A673 (cell line): Measurements from ENCODE around the gene BRAT1. TPM values are rescaled to one million over a fixed set of nuclear protein-coding genes. Genes with fewer than 3 reads are reported as not detected.
A peak's percentile ranks its signal among the peaks of the same experiment; 100 is the strongest.

ENCODE experiments used
- BruUV-seq: library from RNA; stranded (reverse); fragments of 400-500 nt; replicated peaks from 2 replicates; lab custom pipeline; 2021; lab: Mats Ljungman, UMichigan
- CTCF ChIA-PET: fragments of 300-600 bp; sonication (Branson Sonifier 250); formaldehyde crosslinking; loops from one replicate; lab custom pipeline; 2022; ENCODE audit warnings: antibody characterized with exemption; lab: Charles Lee
- POLR2A ChIA-PET: fragments of 300-600 bp; sonication (Branson Sonifier 250); formaldehyde crosslinking; loops from one replicate; lab custom pipeline; 2022; ENCODE audit warnings: antibody characterized with exemption; ENCODE audit not compliant: low non-redundant PET; lab: Charles Lee
- DNase-seq: peaks from one replicate; pipeline ENCODE4 v3.0.0-alpha.2; 2015; ENCODE audit warnings: low spot score
- H3K27ac ChIP-seq: fragments of 200-600 bp; sonication (generic); 2 replicates; pipeline ENCODE4 v1.5.1; 2016; ENCODE audit warnings: mixed run types, low read depth, mild to moderate bottlenecking, mixed read lengths, antibody characterized with exemption, low read length; ENCODE audit not compliant: poor library complexity, severe bottlenecking
- H3K27me3 ChIP-seq: fragments of 200-600 bp; sonication (generic); replicated peaks from 2 replicates; pipeline ENCODE4 v1.6.1; 2017; ENCODE audit warnings: mixed run types, low read depth, mild to moderate bottlenecking, mixed read lengths, antibody characterized with exemption, low read length; ENCODE audit not compliant: insufficient read depth, poor library complexity
- H3K36me3 ChIP-seq: fragments of 200-600 bp; sonication (generic); 2 replicates; pipeline ENCODE4 v1.6.1; 2016; ENCODE audit warnings: mixed run types, mild to moderate bottlenecking, mixed read lengths, antibody characterized with exemption, low read length; ENCODE audit not compliant: insufficient read depth, poor library complexity, severe bottlenecking
- H3K4me1 ChIP-seq: fragments of 200-600 bp; sonication (generic); 2 replicates; pipeline ENCODE4 v1.6.1; 2017; ENCODE audit warnings: mixed run types, mild to moderate bottlenecking, mixed read lengths, antibody characterized with exemption, low read length; ENCODE audit not compliant: insufficient read depth, poor library complexity, severe bottlenecking
- H3K4me3 ChIP-seq: fragments of 200-600 bp; sonication (generic); 2 replicates; pipeline ENCODE4 v1.5.1; 2016; ENCODE audit warnings: low read depth, mixed run types, mild to moderate bottlenecking, mixed read lengths, low read length; ENCODE audit not compliant: poor library complexity, severe bottlenecking
- H3K9me3 ChIP-seq: fragments of 200-600 bp; sonication (generic); 2 replicates; pipeline ENCODE4 v1.6.1; 2016; ENCODE audit warnings: mixed run types, low read depth, mild to moderate bottlenecking, mixed read lengths, antibody characterized with exemption, low read length; ENCODE audit not compliant: poor library complexity, severe bottlenecking
- EZH2 ChIP-seq: fragments of 200-600 bp; sonication (generic); IDR thresholded peaks from 2 replicates; pipeline ENCODE4 v1.6.1; 2017; ENCODE audit warnings: borderline replicate concordance, low read depth, mild to moderate bottlenecking, mixed read lengths, antibody characterized with exemption, low read length; ENCODE audit not compliant: poor library complexity, severe bottlenecking
- intact Hi-C: fragments of 100-400 bp; cut with micrococcal nuclease; formaldehyde crosslinking; loops from one replicate; pipeline ENCODE4 v1.10.0; 2022; ENCODE audit not compliant: unreplicated experiment
- total RNA-seq: library from RNA; stranded (reverse); gene quantifications from 2 replicates; pipeline ENCODE4 v1.2.3, GENCODE V29; 2021
- TF ChIP-seq, protein P1 (sequence below): fragments of 300-800, 200-600 bp; sonication (generic); conservative IDR thresholded peaks from 2 replicates; pipeline ENCODE4 v1.5.1; 2017; ENCODE audit warnings: low read depth, mild to moderate bottlenecking, antibody characterized with exemption, low read length, moderate library complexity, mixed read lengths

Gene BRAT1
- total RNA-seq, 1 experiment from 2014 or later, result 47.9 TPM

DNA sequence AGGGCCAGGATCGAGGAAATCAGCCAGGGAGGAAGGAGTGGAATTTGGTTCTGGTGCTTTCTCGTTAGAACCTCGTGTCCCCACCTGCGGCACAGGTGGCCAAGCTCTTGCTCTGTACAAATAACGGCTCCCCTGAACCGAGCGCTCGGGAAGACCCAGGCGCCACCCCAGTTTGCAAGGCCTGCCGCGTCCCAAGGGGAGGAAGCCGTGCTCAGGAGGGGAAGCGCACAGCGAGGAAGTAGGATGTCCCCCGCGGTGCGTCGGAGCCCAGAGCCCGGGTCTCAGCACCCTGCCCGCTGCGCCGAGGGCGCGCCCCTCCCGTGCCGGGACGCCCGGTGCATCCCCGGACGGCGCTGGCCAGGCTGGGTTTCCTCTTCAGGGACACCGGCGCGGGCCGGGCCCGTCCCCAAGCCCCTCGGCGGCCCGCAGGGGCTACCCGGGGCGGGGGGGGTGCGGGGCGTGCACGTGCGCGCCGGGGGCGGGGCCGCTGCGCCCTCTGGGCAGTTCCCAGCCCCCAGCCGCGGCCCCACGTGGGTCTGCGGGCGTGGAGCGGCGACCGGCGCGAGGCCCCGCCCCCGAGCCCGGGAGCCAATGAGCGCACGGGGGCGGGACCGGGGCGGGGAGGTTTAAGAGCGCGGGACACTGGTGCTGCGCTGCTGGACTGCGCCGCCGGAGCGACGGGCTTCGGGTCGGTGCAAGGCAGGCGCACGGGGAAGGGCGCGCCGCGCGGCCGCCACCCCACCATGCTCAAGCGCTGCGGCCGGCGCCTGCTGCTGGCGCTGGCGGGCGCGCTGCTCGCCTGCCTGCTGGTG, 36.0 kb downstream of the BRAT1 start, which contains the start of gene LFNG:
LFNG (plus strand) TSS at position 656 of the 812 bp plus-strand sequence; CDS start at position 744, 88 bp downstream.
- Histone ChIP-seq H3K4me1 (peaks cover 43% of the 10 kb centered on the region), H3K27me3 (no peaks in the 10 kb centered on the region), H3K9me3 (no peaks in the 10 kb centered on the region), H3K36me3 (no peaks in the 10 kb centered on the region), H3K27ac (peak within 1 kb of the TSS; percentile 47), H3K4me3 (peak within 1 kb of the TSS; percentile 59)
- ChIA-PET POLR2A (interaction anchor here (0.6 kb wide), 2 partner anchors 10 to 21 kb away, joined by 3 to 5 read pairs; no protein-coding TSS in a partner anchor), CTCF (no interaction called here)
- peak; percentile 95 for DNase-seq
- no TSS peak for BruUV-seq
- intact Hi-C loops, result loop anchor here (5.0 kb wide), 1 partner anchor 38 kb away; the partner anchor contains the start of genes BRAT1 and IQCE
- TF ChIP-seq EZH2, result no peak
- TF ChIP-seq, protein P1, sequence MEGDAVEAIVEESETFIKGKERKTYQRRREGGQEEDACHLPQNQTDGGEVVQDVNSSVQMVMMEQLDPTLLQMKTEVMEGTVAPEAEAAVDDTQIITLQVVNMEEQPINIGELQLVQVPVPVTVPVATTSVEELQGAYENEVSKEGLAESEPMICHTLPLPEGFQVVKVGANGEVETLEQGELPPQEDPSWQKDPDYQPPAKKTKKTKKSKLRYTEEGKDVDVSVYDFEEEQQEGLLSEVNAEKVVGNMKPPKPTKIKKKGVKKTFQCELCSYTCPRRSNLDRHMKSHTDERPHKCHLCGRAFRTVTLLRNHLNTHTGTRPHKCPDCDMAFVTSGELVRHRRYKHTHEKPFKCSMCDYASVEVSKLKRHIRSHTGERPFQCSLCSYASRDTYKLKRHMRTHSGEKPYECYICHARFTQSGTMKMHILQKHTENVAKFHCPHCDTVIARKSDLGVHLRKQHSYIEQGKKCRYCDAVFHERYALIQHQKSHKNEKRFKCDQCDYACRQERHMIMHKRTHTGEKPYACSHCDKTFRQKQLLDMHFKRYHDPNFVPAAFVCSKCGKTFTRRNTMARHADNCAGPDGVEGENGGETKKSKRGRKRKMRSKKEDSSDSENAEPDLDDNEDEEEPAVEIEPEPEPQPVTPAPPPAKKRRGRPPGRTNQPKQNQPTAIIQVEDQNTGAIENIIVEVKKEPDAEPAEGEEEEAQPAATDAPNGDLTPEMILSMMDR, result no peak

DNA sequence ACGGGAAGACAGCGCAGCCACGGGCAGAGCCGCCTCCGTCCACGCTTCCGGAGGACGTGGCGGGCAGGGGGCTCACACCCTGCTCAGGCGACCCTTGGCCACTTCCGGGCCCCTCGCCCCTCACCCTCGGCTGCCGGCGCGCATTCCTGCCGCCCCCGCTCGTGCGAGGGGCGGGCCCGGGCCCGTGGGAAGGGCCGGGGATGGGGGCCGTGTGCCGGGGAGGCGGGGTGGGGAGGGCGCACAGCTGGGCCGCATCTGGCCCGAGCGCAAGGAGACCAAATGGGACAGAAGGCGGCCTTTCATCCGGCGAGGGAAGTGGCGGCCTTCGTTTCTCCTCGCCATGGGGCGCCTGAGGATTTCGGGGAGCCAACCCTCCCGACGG, 36.6 kb downstream of the BRAT1 start:
- H3K4me3 ChIP-seq, result peak overlapping the region; percentile 59
- no peaks in the 10 kb centered on the region for H3K36me3 ChIP-seq
- DNase-seq, result no peak
- intact Hi-C loops, result loop anchor here (5.0 kb wide), 1 partner anchor 39 kb away; the partner anchor contains the start of genes BRAT1 and IQCE
- H3K4me1 ChIP-seq, result peaks cover 43% of the 10 kb centered on the region
- no peaks in the 10 kb centered on the region for H3K27me3 ChIP-seq
- no TSS peak for BruUV-seq
- H3K27ac ChIP-seq, result peak overlapping the region; percentile 47
- ChIA-PET CTCF (no interaction called here), POLR2A (interaction anchor here (0.6 kb wide), 1 partner anchor 21 kb away, joined by 5 read pairs; no protein-coding TSS in a partner anchor)
- no peaks in the 10 kb centered on the region for H3K9me3 ChIP-seq
- TF ChIP-seq, protein P1, result no peak
- no peak for TF ChIP-seq EZH2

DNA sequence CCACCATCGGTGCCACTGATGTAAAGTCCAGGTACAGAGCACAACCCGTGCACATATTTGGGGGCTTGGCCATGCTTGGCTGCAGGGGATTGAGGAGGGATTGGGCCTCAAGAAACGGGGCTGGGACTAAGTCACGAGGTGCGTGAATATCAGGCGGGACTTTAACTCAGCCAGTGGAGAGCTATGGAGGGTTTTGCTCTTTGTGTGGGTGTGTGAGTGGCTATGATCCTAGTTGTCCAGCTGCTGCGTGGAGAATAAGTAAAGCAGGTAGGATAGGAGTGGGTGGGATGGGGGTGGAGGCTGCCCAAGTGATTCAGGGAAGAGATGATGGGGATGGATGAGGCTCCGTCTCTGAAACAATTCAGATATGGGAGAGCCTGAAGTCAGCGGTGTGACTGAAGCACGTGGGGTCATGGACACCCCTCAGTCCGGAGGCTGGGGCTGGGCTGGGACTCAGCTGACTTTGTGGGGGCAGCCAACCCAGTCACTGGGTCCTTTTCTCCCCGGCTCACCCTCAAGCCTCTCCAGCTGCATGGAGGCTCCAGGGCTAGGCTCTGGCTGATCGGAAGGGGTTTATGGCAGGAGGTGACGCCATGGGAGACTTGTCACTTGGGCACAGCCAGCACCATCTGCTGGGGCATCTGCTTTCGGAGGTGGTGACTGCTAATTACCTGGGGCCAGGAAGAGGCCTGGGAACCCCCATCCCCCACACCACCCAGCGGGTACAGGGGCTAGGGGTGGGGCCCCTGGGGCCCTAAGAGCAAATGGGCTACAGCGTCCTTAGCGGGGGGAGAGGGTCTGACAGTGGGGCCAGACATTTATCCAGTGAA, 37.4 kb downstream of the BRAT1 start:
- BruUV-seq, result no TSS peak
- H3K27ac ChIP-seq, result no peak overlapping the region
- CTCF ChIA-PET, result no interaction called here
- intact Hi-C loops, result loop anchor here (5.0 kb wide), 1 partner anchor 39 kb away; the partner anchor contains the start of genes BRAT1 and IQCE
- no peaks in the 10 kb centered on the region for H3K36me3 ChIP-seq
- H3K4me1 ChIP-seq, result peaks cover 37% of the 10 kb centered on the region
- TF ChIP-seq, protein P1, result no peak
- no peak for TF ChIP-seq EZH2
- H3K4me3 ChIP-seq, result no peak overlapping the region
- no peak for DNase-seq
- H3K27me3 ChIP-seq, result no peaks in the 10 kb centered on the region
- H3K9me3 ChIP-seq, result no peaks in the 10 kb centered on the region
- POLR2A ChIA-PET, result no interaction called here
